ENCODE measurements around the gene NAIP.

GRCh38 chr5:71011194-71011792 lies 13.8 kb downstream of the NAIP start:
- TF ChIP-seq CTCF (conservative IDR thresholded peaks at IDR 0.05): no peak
- TF ChIP-seq ZFX (IDR thresholded peaks at IDR 0.05): no peak
